Natural killer cell (primary cell): Measurements from ENCODE around the gene EPOP. TPM values are rescaled to one million over a fixed set of nuclear protein-coding genes. Genes with fewer than 3 reads are reported as not detected.
A peak's percentile ranks its signal among the peaks of the same experiment; 100 is the strongest.

Source experiments
- ATAC-seq, 3 donors: fragments of 150-1000 bp in 2 of 3; fragments of 200-7000 bp in 1 of 3; cut with Tn5 transposase; 1 replicate in 1 of 3; 2 replicates in 2 of 3; pipeline ENCODE4 v1.10.0; 2021; ENCODE audit warnings: mild to moderate bottlenecking in 2 of 3, moderate library complexity in 2 of 3
- DNase-seq, 2 donors: peaks; one replicate each; pipeline versions ENCODE4 v3.0.0 to v3.0.0-alpha.2; 2013 to 2021; ENCODE audit warnings: mixed read lengths in 1 of 2
- H3K27ac ChIP-seq: one replicate; pipeline ENCODE4 v1.5.1; 2013; ENCODE audit warnings: mild to moderate bottlenecking, low read length
- H3K27me3 ChIP-seq: one replicate; pipeline ENCODE4 v1.6.1; 2013; ENCODE audit warnings: low read length; ENCODE audit not compliant: control insufficient read depth, insufficient read depth
- H3K36me3 ChIP-seq: one replicate; pipeline ENCODE4 v1.6.1; 2013; ENCODE audit warnings: low read length; ENCODE audit not compliant: control insufficient read depth, insufficient read depth
- H3K4me1 ChIP-seq: one replicate; pipeline ENCODE4 v1.6.1; 2013; ENCODE audit warnings: low read length; ENCODE audit not compliant: control insufficient read depth, insufficient read depth
- H3K4me3 ChIP-seq: one replicate; pipeline ENCODE4 v1.5.1; 2013; ENCODE audit warnings: low read length
- H3K9me3 ChIP-seq: one replicate; pipeline ENCODE4 v1.6.1; 2013; ENCODE audit warnings: low read length; ENCODE audit not compliant: control insufficient read depth, insufficient read depth
- H3K27ac Mint-ChIP-seq, 2 donors: one replicate each; pipeline ENCODE4 v1.8.0; 2022; ENCODE audit warnings: mild to moderate bottlenecking in 2 of 2, mixed read lengths in 2 of 2, moderate library complexity in 1 of 2
- H3K27me3 Mint-ChIP-seq, 2 donors: one replicate each; pipeline ENCODE4 v1.8.0; 2022; ENCODE audit warnings: low read depth in 2 of 2, mixed read lengths in 2 of 2
- H3K36me3 Mint-ChIP-seq: one replicate; pipeline ENCODE4 v1.8.0; 2022; ENCODE audit warnings: mixed read lengths
- H3K4me1 Mint-ChIP-seq, 2 donors: one replicate each; pipeline ENCODE4 v1.8.0; 2022; ENCODE audit warnings: mixed read lengths in 2 of 2
- H3K4me3 Mint-ChIP-seq: one replicate; pipeline ENCODE4 v1.8.0; 2022; ENCODE audit warnings: mild to moderate bottlenecking, moderate library complexity, mixed read lengths
- H3K9me3 Mint-ChIP-seq, 2 donors: one replicate each; pipeline ENCODE4 v1.8.0; 2022; ENCODE audit warnings: mixed read lengths in 2 of 2
- WGBS: methylation state at CpG from one replicate; pipeline ENCODE4 v1.1.7; 2013; ENCODE audit warnings: missing lambda C conversion rate; ENCODE audit not compliant: insufficient coverage; 5-methylcytosine and 5-hydroxymethylcytosine counted together
- intact Hi-C: fragments of 100-400 bp; cut with micrococcal nuclease; formaldehyde crosslinking; loops from one replicate; pipeline ENCODE4 v1.14.2; 2022
- total RNA-seq, 4 donors: library from RNA; stranded (reverse); fragments of 120-200 nt in 1 of 4; gene quantifications; one replicate each; pipeline versions ENCODE4 v1.2.3 to v1.2.4, GENCODE V29; 2013 to 2022
- TF ChIP-seq, protein P1 (sequence below): fragments of 200-600 bp; IDR thresholded peaks from one replicate; pipeline ENCODE4 v1.8.0; 2022; ENCODE audit warnings: antibody characterized with exemption

Gene EPOP
- total RNA-seq, 3 donors from 2014 or later (not counting 1 experiment from before 2014, with no cell fraction given): 0.66 to 1.9 (median 1.1) TPM

DNA sequence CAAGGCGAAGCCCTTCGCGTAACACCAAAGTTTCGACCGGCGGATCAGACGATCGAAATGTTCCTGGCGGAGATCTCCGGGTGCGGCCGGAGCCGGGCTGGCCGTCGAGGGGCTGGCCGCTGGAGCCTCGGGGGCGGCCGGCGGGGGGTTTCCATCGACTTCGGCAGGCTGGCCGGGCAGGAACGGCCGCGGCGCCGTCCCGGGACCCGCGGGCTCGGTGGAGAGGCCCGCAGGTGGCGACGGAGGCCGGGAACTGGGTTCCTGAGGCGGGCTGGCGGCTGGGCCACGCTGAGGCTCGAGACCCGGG, 1.1 kb downstream of the EPOP start:
- H3K4me3 ChIP-seq: no peak overlapping the region
- Mint-ChIP-seq H3K27me3 (peaks cover 30 to 34% of the 10 kb centered on the region in 2 donors), H3K4me1 (peaks cover 11 to 23% of the 10 kb centered on the region in 2 donors), H3K9me3 (no peaks in the 10 kb centered on the region), H3K36me3 (no peaks in the 10 kb centered on the region), H3K4me3 (peak overlapping the region; percentile 40), H3K27ac (no peak overlapping the region)
- no peaks in the 10 kb centered on the region for H3K9me3 ChIP-seq
- intact Hi-C loops: no loop called here
- H3K27me3 ChIP-seq: peaks cover 50% of the 10 kb centered on the region
- peaks cover 20% of the 10 kb centered on the region for H3K4me1 ChIP-seq
- H3K36me3 ChIP-seq: no peaks in the 10 kb centered on the region
- H3K27ac ChIP-seq: no peak overlapping the region
- DNase-seq (no peak), ATAC-seq (peak in 1 of 3 donors; percentile 3)
- WGBS: 2% methylated on average over 41 of the region's 41 CpGs
- TF ChIP-seq, protein P1, sequence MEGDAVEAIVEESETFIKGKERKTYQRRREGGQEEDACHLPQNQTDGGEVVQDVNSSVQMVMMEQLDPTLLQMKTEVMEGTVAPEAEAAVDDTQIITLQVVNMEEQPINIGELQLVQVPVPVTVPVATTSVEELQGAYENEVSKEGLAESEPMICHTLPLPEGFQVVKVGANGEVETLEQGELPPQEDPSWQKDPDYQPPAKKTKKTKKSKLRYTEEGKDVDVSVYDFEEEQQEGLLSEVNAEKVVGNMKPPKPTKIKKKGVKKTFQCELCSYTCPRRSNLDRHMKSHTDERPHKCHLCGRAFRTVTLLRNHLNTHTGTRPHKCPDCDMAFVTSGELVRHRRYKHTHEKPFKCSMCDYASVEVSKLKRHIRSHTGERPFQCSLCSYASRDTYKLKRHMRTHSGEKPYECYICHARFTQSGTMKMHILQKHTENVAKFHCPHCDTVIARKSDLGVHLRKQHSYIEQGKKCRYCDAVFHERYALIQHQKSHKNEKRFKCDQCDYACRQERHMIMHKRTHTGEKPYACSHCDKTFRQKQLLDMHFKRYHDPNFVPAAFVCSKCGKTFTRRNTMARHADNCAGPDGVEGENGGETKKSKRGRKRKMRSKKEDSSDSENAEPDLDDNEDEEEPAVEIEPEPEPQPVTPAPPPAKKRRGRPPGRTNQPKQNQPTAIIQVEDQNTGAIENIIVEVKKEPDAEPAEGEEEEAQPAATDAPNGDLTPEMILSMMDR: no peak

DNA sequence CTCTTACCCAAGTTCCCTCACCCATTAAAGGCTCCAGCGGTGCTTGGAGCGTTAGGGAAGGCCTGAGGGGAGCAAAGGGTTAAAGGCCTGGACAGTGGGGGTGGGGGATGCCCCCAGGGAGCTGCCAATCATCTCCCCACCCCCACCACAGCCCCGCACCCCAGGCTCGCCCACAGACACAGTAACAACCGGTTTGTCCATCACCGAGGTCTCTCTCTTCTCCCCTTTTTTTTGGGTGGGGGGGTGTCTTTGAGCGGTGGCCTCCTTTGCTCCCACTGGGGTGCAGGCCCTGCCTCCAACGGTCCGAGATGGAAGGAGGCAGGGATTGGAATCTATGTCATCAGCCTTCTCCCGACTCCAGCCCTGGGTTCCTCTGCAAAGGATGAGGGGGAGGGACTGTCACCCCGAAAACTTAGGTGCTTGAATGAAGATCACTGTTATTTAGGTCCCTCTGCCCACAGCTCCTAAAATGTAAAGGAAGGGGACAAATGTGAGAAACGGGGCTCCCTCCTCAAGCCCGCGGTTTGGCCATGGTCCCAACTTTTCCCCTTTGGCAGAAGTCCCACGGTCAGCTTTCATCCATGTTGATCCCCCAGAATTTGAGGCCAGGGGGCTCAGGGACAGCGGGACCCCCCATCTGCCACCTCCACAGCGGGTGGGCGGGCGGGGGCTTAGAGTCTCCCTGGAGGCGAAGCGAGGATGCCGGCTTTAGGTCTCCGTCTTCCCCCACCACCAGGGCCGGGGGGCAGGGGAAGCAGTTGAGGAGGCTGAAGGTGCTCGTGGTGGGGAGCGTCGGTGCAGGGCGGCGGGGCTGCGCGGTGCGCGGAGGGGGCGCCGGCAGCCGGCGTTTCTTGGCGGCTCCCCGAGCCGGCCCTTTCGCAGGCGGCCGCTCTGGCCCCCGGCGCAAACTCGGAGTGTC, 1.7 kb downstream of the EPOP start:
- Histone ChIP-seq H3K4me3 (no peak overlapping the region), H3K27ac (no peak overlapping the region), H3K27me3 (peaks cover 51% of the 10 kb centered on the region), H3K36me3 (no peaks in the 10 kb centered on the region), H3K4me1 (peaks cover 20% of the 10 kb centered on the region), H3K9me3 (no peaks in the 10 kb centered on the region)
- no peak overlapping the region for H3K27ac Mint-ChIP-seq
- 7% methylated on average over 32 of the region's 46 CpGs for WGBS
- H3K9me3 Mint-ChIP-seq: no peaks in the 10 kb centered on the region
- H3K27me3 Mint-ChIP-seq: peaks cover 36 to 38% of the 10 kb centered on the region in 2 donors
- no peaks in the 10 kb centered on the region for H3K36me3 Mint-ChIP-seq
- intact Hi-C loops: no loop called here
- H3K4me3 Mint-ChIP-seq: peak overlapping the region; percentile 31
- TF ChIP-seq, protein P1: no peak
- peaks cover 11 to 23% of the 10 kb centered on the region in 2 donors for H3K4me1 Mint-ChIP-seq
- peak in 1 of 2 donors; percentile 38 for DNase-seq
- no peak for ATAC-seq

DNA sequence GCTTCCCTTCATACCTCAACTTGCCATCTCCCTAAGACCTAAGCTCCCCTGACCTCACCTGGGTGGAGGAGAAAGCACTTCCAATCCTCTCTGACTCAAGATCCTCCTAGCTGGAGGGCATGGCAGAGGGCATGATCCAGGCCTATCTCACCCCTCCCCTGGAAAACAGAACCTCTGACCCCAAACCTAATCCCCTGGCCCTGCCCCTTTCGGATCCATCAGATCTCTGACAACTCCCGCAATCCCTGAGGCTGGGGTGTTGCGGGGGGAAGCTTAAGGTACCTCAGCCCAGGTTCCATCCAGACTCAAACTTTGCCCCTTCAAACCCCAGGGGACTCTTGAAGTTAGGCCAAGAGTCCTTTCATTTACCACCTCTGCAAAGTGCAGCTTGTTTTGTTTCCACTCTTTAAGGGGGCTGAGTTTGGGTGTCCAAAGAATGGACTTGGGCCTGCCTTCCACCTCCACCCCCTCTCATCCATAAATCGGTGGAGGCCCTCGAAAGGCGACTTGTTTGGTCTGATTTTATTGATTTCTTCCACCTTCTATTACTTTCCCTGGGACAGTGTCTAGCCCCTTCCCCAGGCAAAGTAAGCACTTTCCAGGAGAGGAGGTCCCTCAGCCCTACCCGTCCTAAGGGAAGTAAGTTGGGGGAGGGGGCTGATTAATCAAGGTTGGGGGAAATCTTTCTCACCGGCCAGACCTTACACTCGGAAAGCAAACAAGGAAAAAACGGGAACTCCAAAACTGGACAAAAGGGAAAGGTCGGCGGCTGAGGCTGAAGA, 2.6 kb downstream of the EPOP start:
- ATAC-seq (no peak), DNase-seq (no peak)
- no peak overlapping the region for H3K27ac ChIP-seq
- WGBS: 80% methylated on average over 12 of the region's 12 CpGs
- H3K4me1 ChIP-seq: peaks cover 17% of the 10 kb centered on the region
- no peaks in the 10 kb centered on the region for H3K9me3 ChIP-seq
- Mint-ChIP-seq H3K4me1 (peaks cover 11 to 28% of the 10 kb centered on the region in 2 donors), H3K4me3 (no peak overlapping the region), H3K36me3 (no peaks in the 10 kb centered on the region), H3K9me3 (no peaks in the 10 kb centered on the region), H3K27ac (no peak overlapping the region), H3K27me3 (peaks cover 43 to 45% of the 10 kb centered on the region in 2 donors)
- intact Hi-C loops: no loop called here
- no peaks in the 10 kb centered on the region for H3K36me3 ChIP-seq
- H3K27me3 ChIP-seq: peaks cover 51% of the 10 kb centered on the region
- TF ChIP-seq, protein P1: no peak
- no peak overlapping the region for H3K4me3 ChIP-seq
